GM12873 (cell line): ENCODE measurements around the gene ZKSCAN2.

Experiments
- CTCF ChIP-seq: IDR thresholded peaks from 2 replicates; pipeline ENCODE4 v1.5.1; 2012; ENCODE audit warnings: low read depth, mild to moderate bottlenecking, moderate library complexity, low read length, control low read depth; ENCODE audit not compliant: insufficient read depth; ENCODE audit errors: missing control alignments

The ZKSCAN2 gene

DNA sequence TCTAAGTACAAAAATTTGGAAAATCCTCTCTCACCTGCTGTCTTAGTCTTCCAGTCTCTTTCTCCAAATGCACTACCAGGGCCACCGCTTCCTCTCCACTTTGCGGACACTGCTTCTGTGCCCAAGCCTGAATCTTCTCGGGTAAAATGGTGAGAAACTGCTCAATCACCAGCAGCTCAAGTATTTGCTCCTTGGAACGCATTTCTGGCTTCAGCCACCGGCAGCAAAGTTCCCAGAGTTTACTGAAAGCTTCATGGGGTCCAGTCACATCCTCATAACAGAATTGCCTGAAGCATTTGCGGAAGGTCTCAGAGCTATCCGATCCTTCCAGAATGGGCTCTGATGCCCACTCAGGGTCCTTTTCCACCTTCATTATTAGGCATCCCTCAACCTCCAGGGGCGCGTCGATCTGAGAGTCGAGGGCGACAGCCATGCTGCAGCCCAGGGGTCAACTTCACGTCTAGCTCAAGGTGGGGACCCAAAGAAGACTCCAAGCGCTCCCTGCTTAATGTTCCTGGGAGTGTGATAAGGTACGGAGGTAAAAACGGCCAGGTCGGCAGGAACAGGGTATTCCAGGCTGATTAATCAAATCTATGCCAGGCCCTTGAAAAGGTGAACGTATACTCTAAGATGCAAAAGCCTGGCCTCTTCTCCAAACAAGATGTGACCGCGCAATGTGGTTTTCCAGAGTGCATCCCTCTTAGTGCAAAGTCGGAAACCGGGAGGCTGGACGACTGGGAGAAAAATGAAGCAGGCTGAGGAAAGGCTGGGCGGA is 763 bp downstream of the ZKSCAN2 start:
- peak; percentile 16 for TF ChIP-seq CTCF

DNA sequence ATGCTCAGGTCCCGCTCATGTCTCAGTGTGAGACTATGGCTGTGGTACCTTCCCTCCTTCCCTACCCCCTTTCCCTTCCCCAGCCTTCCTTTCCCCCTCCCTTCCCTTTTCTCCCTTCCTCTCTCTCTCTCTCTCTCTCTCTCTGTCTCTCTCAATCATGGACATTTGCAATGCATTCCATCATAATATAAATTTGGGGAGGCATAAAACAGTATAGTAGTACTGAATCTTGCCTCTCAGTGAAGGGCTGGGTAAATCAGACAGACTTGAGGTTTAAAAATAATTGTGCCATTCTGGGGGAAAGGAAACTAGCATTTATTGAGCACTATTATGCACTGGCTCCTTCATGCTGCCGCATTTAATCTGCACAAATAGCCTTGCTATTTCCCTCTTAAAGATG is 4.3 kb downstream of the ZKSCAN2 start:
- TF ChIP-seq CTCF = no peak

DNA sequence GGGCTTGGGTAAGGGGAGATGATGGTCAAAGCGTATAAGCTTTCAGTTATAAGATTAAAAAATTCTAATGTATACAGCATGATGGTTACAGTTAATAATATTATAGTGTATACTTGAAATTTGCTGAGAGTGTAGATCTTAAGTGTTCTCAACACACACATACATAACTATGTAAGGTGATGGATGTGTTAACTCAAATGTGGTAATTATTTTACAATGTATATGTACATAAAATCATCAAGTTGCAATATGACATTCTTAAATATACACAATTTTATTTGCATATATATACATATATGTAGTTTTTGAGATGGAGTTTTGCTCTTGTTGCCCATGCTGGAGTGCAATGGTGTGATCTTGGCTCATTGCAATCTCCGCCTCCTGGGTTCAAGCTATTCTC is 7.2 kb downstream of the ZKSCAN2 start:
- no peak for TF ChIP-seq CTCF

DNA sequence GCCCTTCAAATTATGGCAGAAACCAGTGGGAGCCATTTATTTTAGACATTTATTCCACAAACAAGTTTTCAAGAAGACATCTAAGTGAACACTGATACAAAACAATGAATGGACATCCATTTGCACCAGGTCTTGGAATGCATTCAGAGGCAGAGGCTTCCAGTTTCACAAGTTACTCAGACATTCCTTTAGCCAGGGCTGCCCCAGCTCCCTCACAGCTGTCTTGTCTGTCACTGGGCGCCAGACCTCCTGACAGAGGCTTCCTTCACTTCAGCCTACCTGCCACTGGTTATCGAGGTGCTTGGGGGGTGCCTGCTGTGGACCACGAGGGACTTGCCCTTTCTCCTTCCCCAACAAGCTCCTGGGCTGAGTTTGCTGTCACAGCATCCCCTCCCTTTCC is 21.7 kb downstream of the ZKSCAN2 start:
- no peak for TF ChIP-seq CTCF

DNA sequence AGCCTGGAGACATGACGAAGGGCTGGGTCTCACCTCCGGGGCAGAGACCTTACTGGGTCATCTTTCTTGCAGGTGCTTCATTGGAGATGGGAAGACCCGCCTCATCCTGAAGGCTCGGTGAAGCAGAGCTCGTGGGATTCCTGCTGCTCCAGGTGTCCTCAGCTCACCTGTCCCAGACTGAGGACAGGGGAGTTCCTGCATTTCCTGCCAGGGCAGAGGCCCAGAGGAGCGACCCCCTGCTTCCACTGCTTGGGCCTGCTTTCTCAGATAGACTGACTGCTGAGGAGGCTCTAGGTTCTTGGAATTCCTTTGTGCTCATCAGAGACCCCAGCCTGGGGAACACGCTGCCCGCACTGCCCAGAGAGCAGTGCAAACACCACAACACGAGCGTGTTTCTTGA is 29.3 kb downstream of the ZKSCAN2 start:
- no peak for TF ChIP-seq CTCF

DNA sequence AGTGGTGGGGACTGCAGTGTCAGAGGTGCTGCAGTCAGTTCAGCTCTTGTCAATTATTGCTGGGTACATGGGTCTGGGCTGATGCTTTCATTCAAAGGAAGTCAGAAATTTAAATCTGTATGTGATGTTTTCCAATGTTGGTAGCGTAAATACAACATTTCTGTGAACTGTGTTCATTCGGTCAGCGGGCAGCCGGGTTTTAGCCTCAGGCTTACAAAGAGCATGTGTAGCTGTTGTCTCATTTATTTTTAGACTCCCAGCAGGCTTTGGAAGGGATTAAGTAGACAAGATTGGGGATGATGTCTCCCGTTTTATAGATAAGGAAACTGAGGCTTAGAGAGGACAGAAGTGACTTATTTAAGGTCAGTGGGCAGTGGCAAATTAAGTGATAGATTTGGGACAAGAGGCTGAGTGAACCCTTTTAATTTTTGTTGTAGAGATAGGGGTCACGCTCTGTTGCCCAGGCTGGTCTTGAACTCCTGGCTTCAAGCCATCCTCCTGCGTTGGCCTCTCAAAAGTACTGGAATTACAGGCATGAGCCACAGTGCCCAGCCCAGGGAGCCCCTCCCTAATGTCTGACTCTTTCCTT is 32.8 kb downstream of the ZKSCAN2 start:
- TF ChIP-seq CTCF = no peak

DNA sequence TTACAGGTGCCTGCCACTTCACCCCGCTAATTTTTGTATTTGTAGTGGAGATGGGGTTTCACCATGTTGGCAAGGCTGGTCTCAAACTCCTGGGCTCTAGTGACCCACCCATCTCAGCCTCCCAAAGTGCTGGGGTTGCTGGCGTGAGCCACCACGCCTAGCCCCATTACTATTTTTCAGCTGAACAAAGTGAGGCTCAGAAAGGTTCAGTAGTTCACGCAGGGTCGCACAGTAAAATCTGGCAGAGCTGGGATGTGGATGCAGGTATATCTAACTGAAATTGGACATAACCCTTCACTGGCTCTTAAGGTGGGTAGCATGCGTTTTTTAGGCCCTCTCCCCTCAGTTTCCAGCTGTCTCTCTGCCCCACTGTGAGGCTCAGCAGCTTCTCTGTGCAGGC is 33.7 kb downstream of the ZKSCAN2 start:
- TF ChIP-seq CTCF = no peak
